KMS-11 (cell line): Measurements from ENCODE around the gene KRT86.

Experiments
- H2AFZ ChIP-seq: fragments of 200-600 bp; sonication (generic); 2 replicates; pipeline ENCODE4 v1.6.1; 2016; ENCODE audit warnings: antibody characterized with exemption, mixed run types, low read depth
- H3K27ac ChIP-seq: fragments of 200-600 bp; sonication (generic); 2 replicates; pipeline ENCODE4 v1.6.1; 2016; ENCODE audit warnings: mild to moderate bottlenecking, mixed run types
- H3K27me3 ChIP-seq: fragments of 200-600 bp; sonication (generic); 2 replicates; pipeline ENCODE4 v1.6.1; 2017; ENCODE audit warnings: mild to moderate bottlenecking, low read depth, mixed run types, moderate library complexity; ENCODE audit not compliant: insufficient read depth
- H3K36me3 ChIP-seq: fragments of 200-600 bp; sonication (generic); 2 replicates; pipeline ENCODE4 v1.6.1; 2017; ENCODE audit warnings: mild to moderate bottlenecking, mixed run types; ENCODE audit not compliant: insufficient read depth
- H3K4me1 ChIP-seq: fragments of 200-600 bp; sonication (generic); 2 replicates; pipeline ENCODE4 v1.6.1; 2016; ENCODE audit warnings: mild to moderate bottlenecking, low read depth, mixed run types; ENCODE audit not compliant: poor library complexity, severe bottlenecking
- H3K4me2 ChIP-seq: fragments of 200-600 bp; sonication (generic); 2 replicates; pipeline ENCODE4 v1.7.0; 2016; ENCODE audit warnings: mild to moderate bottlenecking, mixed run types
- H3K4me3 ChIP-seq: fragments of 200-600 bp; sonication (generic); IDR thresholded peaks from 2 replicates; pipeline ENCODE4 v1.6.1; 2017; ENCODE audit warnings: low read depth, low read length, mixed read lengths; ENCODE audit not compliant: insufficient read depth
- H3K79me2 ChIP-seq: fragments of 200-600 bp; sonication (generic); 2 replicates; pipeline ENCODE4 v1.6.1; 2016; ENCODE audit warnings: low read depth, mixed run types; ENCODE audit not compliant: insufficient read depth
- H3K9ac ChIP-seq: fragments of 200-600 bp; sonication (generic); 2 replicates; pipeline ENCODE4 v1.6.1; 2016; ENCODE audit warnings: mild to moderate bottlenecking, mixed run types
- H4K20me1 ChIP-seq: fragments of 200-600 bp; sonication (generic); 2 replicates; pipeline ENCODE4 v1.6.1; 2016; ENCODE audit warnings: mild to moderate bottlenecking, mixed run types; ENCODE audit not compliant: insufficient read depth
- CTCF ChIP-seq: fragments of 200-600 bp; sonication (generic); conservative IDR thresholded peaks from 2 replicates; pipeline ENCODE4 v1.6.1; 2017; ENCODE audit warnings: low read depth, mild to moderate bottlenecking, antibody characterized with exemption, low read length, moderate library complexity, mixed read lengths

Gene KRT86

GRCh38 chr12:52233462-52234207 is 40.8 kb upstream of the KRT86 start:
- H2AFZ ChIP-seq = no peak overlapping the region
- no peaks in the 10 kb centered on the region for H3K27me3 ChIP-seq
- no peaks in the 10 kb centered on the region for H4K20me1 ChIP-seq
- no peak overlapping the region for H3K27ac ChIP-seq
- no peak overlapping the region for H3K4me3 ChIP-seq
- no peaks in the 10 kb centered on the region for H3K36me3 ChIP-seq
- no peak for TF ChIP-seq CTCF
- no peaks in the 10 kb centered on the region for H3K79me2 ChIP-seq
- no peak overlapping the region for H3K9ac ChIP-seq
- no peaks in the 10 kb centered on the region for H3K4me1 ChIP-seq
- no peak overlapping the region for H3K4me2 ChIP-seq

- Histone ChIP-seq H3K27ac (no peak overlapping the region), H3K4me2 (no peak overlapping the region), H4K20me1 (no peaks in the 10 kb centered on the region), H3K9ac (no peak overlapping the region), H3K36me3 (no peaks in the 10 kb centered on the region), H3K79me2 (no peaks in the 10 kb centered on the region), H3K4me1 (no peaks in the 10 kb centered on the region), H3K4me3 (no peak overlapping the region), H3K27me3 (no peaks in the 10 kb centered on the region), H2AFZ (no peak overlapping the region)
- TF ChIP-seq CTCF = no peak
Measured at GRCh38 chr12:52234223-52234810, 40.1 kb upstream of the KRT86 start.

GRCh38 chr12:52235001-52235764 is 39.3 kb upstream of the KRT86 start:
- H3K4me2 ChIP-seq = no peak overlapping the region
- no peak overlapping the region for H3K4me3 ChIP-seq

More at GRCh38 chr12:52235001-52235764, 39.3 kb upstream of the KRT86 start:
- Histone ChIP-seq H2AFZ (no peak overlapping the region), H3K9ac (no peak overlapping the region), H3K79me2 (no peaks in the 10 kb centered on the region), H4K20me1 (no peaks in the 10 kb centered on the region), H3K4me1 (no peaks in the 10 kb centered on the region), H3K36me3 (no peaks in the 10 kb centered on the region), H3K27ac (no peak overlapping the region), H3K27me3 (no peaks in the 10 kb centered on the region)
- TF ChIP-seq CTCF = no peak
